GM21390 (cell line): ENCODE data around the gene LRP8.

Experiments used
- ATAC-seq: cut with Tn5 transposase; IDR thresholded peaks from one replicate; pipeline ENCODE4 v1.9.1; 2021; ENCODE audit not compliant: unreplicated experiment

The LRP8 gene

GRCh38 chr1:53324321-53324720 lies 3.5 kb downstream of the LRP8 start:
- ATAC-seq = no peak

- ATAC-seq = no peak
Measured at GRCh38 chr1:53323316-53323715, 4.6 kb downstream of the LRP8 start.

GRCh38 chr1:53321776-53322602 lies 5.9 kb downstream of the LRP8 start:
- no peak for ATAC-seq

- ATAC-seq = no peak
Measured at GRCh38 chr1:53321366-53321765, 6.5 kb downstream of the LRP8 start.

- no peak for ATAC-seq
Measured at GRCh38 chr1:53320646-53321045, 7.2 kb downstream of the LRP8 start.

- no peak for ATAC-seq
Measured at GRCh38 chr1:53319296-53320101, 8.4 kb downstream of the LRP8 start.

- ATAC-seq = no peak
Measured at GRCh38 chr1:53317646-53318539, 10.0 kb downstream of the LRP8 start.

GRCh38 chr1:53316766-53317581 lies 10.9 kb downstream of the LRP8 start:
- no peak for ATAC-seq

- ATAC-seq = no peak
Measured at GRCh38 chr1:53316424-53316765, 11.5 kb downstream of the LRP8 start.

- ATAC-seq = no peak
Measured at GRCh38 chr1:53315456-53316423, 12.1 kb downstream of the LRP8 start.

- ATAC-seq = no peak
Measured at GRCh38 chr1:53315046-53315445, 12.8 kb downstream of the LRP8 start.

- no peak for ATAC-seq
Measured at GRCh38 chr1:53314606-53315005, 13.3 kb downstream of the LRP8 start.

GRCh38 chr1:53314096-53314495 lies 13.8 kb downstream of the LRP8 start:
- ATAC-seq = no peak

- ATAC-seq = no peak
Measured at GRCh38 chr1:53313556-53313955, 14.3 kb downstream of the LRP8 start.

GRCh38 chr1:53311702-53312305 lies 16.1 kb downstream of the LRP8 start:
- ATAC-seq = no peak

GRCh38 chr1:53310847-53311681 lies 16.8 kb downstream of the LRP8 start:
- no peak for ATAC-seq

- no peak for ATAC-seq
Measured at GRCh38 chr1:53309802-53310201, 18.1 kb downstream of the LRP8 start.

- no peak for ATAC-seq
Measured at GRCh38 chr1:53308506-53308905, 19.4 kb downstream of the LRP8 start.
